A673 (cell line): ENCODE results near the gene CNIH1. TPM values are rescaled to one million over a fixed set of nuclear protein-coding genes. Genes with fewer than 3 reads are reported as not detected.
"Not testable (repeated sequence)": the region's sequence is repeated elsewhere in the genome, so short reads cannot be mapped to it uniquely, and the experiment has no call there.

ENCODE experiments used
- BruUV-seq: library from RNA; stranded (reverse); fragments of 400-500 nt; replicated peaks from 2 replicates; lab custom pipeline; 2021; lab: Mats Ljungman, UMichigan
- CTCF ChIA-PET: fragments of 300-600 bp; sonication (Branson Sonifier 250); formaldehyde crosslinking; loops from one replicate; lab custom pipeline; 2022; ENCODE audit warnings: antibody characterized with exemption; lab: Charles Lee
- POLR2A ChIA-PET: fragments of 300-600 bp; sonication (Branson Sonifier 250); formaldehyde crosslinking; loops from one replicate; lab custom pipeline; 2022; ENCODE audit warnings: antibody characterized with exemption; ENCODE audit not compliant: low non-redundant PET; lab: Charles Lee
- DNase-seq: peaks from one replicate; pipeline ENCODE4 v3.0.0-alpha.2; 2015; ENCODE audit warnings: low spot score
- H3K27ac ChIP-seq: fragments of 200-600 bp; sonication (generic); 2 replicates; pipeline ENCODE4 v1.5.1; 2016; ENCODE audit warnings: mixed run types, low read depth, mild to moderate bottlenecking, mixed read lengths, antibody characterized with exemption, low read length; ENCODE audit not compliant: poor library complexity, severe bottlenecking
- H3K27me3 ChIP-seq: fragments of 200-600 bp; sonication (generic); replicated peaks from 2 replicates; pipeline ENCODE4 v1.6.1; 2017; ENCODE audit warnings: mixed run types, low read depth, mild to moderate bottlenecking, mixed read lengths, antibody characterized with exemption, low read length; ENCODE audit not compliant: insufficient read depth, poor library complexity
- H3K36me3 ChIP-seq: fragments of 200-600 bp; sonication (generic); 2 replicates; pipeline ENCODE4 v1.6.1; 2016; ENCODE audit warnings: mixed run types, mild to moderate bottlenecking, mixed read lengths, antibody characterized with exemption, low read length; ENCODE audit not compliant: insufficient read depth, poor library complexity, severe bottlenecking
- H3K4me1 ChIP-seq: fragments of 200-600 bp; sonication (generic); 2 replicates; pipeline ENCODE4 v1.6.1; 2017; ENCODE audit warnings: mixed run types, mild to moderate bottlenecking, mixed read lengths, antibody characterized with exemption, low read length; ENCODE audit not compliant: insufficient read depth, poor library complexity, severe bottlenecking
- H3K4me3 ChIP-seq: fragments of 200-600 bp; sonication (generic); 2 replicates; pipeline ENCODE4 v1.5.1; 2016; ENCODE audit warnings: low read depth, mixed run types, mild to moderate bottlenecking, mixed read lengths, low read length; ENCODE audit not compliant: poor library complexity, severe bottlenecking
- H3K9me3 ChIP-seq: fragments of 200-600 bp; sonication (generic); 2 replicates; pipeline ENCODE4 v1.6.1; 2016; ENCODE audit warnings: mixed run types, low read depth, mild to moderate bottlenecking, mixed read lengths, antibody characterized with exemption, low read length; ENCODE audit not compliant: poor library complexity, severe bottlenecking
- CTCF ChIP-seq: fragments of 300-800, 200-600 bp; sonication (generic); conservative IDR thresholded peaks from 2 replicates; pipeline ENCODE4 v1.5.1; 2017; ENCODE audit warnings: low read depth, mild to moderate bottlenecking, antibody characterized with exemption, low read length, moderate library complexity, mixed read lengths
- EZH2 ChIP-seq: fragments of 200-600 bp; sonication (generic); IDR thresholded peaks from 2 replicates; pipeline ENCODE4 v1.6.1; 2017; ENCODE audit warnings: borderline replicate concordance, low read depth, mild to moderate bottlenecking, mixed read lengths, antibody characterized with exemption, low read length; ENCODE audit not compliant: poor library complexity, severe bottlenecking
- intact Hi-C: fragments of 100-400 bp; cut with micrococcal nuclease; formaldehyde crosslinking; loops from one replicate; pipeline ENCODE4 v1.10.0; 2022; ENCODE audit not compliant: unreplicated experiment
- total RNA-seq: library from RNA; stranded (reverse); gene quantifications from 2 replicates; pipeline ENCODE4 v1.2.3, GENCODE V29; 2021

CNIH1 gene
- total RNA-seq, 1 experiment from 2014 or later, result 170 TPM

- CTCF ChIA-PET, result no interaction called here
- intact Hi-C loops, result no loop called here
- no peak overlapping the region for H3K27ac ChIP-seq
- no peaks in the 10 kb centered on the region for H3K36me3 ChIP-seq
- TF ChIP-seq EZH2 (no peak), CTCF (no peak)
- BruUV-seq, result no TSS peak
- POLR2A ChIA-PET, result no interaction called here
- H3K4me3 ChIP-seq, result no peak overlapping the region
- H3K27me3 ChIP-seq, result no peaks in the 10 kb centered on the region
- peaks cover 7% of the 10 kb centered on the region for H3K9me3 ChIP-seq
- DNase-seq, result no peak
- no peaks in the 10 kb centered on the region for H3K4me1 ChIP-seq
Observed at GRCh38 chr14:54455363-54455762, 14.2 kb upstream of the CNIH1 start.

GRCh38 chr14:54453990-54454389, 12.8 kb upstream of the CNIH1 start:
- H3K27ac ChIP-seq, H3K4me1 ChIP-seq, DNase-seq, CTCF ChIA-PET, POLR2A ChIA-PET, H3K27me3 ChIP-seq, H3K9me3 ChIP-seq, BruUV-seq, intact Hi-C loops, H3K4me3 ChIP-seq, H3K36me3 ChIP-seq: not testable (repeated sequence)

GRCh38 chr14:54453252-54453651, 12.1 kb upstream of the CNIH1 start:
- Histone ChIP-seq H3K4me1 (no peaks in the 10 kb centered on the region), H3K36me3 (no peaks in the 10 kb centered on the region), H3K27me3 (no peaks in the 10 kb centered on the region), H3K9me3 (no peaks in the 10 kb centered on the region), H3K4me3 (no peak overlapping the region), H3K27ac (no peak overlapping the region)
- ChIA-PET CTCF (no interaction called here), POLR2A (no interaction called here)
- intact Hi-C loops, result no loop called here
- BruUV-seq, result no TSS peak
- DNase-seq, result no peak
- TF ChIP-seq EZH2 (no peak), CTCF (no peak)

- no TSS peak for BruUV-seq
- H3K27ac ChIP-seq, result no peak overlapping the region
- H3K4me3 ChIP-seq, result no peak overlapping the region
- TF ChIP-seq CTCF (no peak), EZH2 (no peak)
- no peaks in the 10 kb centered on the region for H3K36me3 ChIP-seq
- CTCF ChIA-PET, result no interaction called here
- no peaks in the 10 kb centered on the region for H3K9me3 ChIP-seq
- no peaks in the 10 kb centered on the region for H3K4me1 ChIP-seq
- POLR2A ChIA-PET, result no interaction called here
- intact Hi-C loops, result no loop called here
- no peaks in the 10 kb centered on the region for H3K27me3 ChIP-seq
- no peak for DNase-seq
Observed at GRCh38 chr14:54451961-54452360, 10.8 kb upstream of the CNIH1 start.
